Heart left ventricle (tissue), 13 donors: ENCODE measurements around the gene CNGA2.

Experiments
- CTCF ChIP-seq, 12 donors: fragments of 200-600 bp; sonication (generic) in 4 of 12; IDR thresholded peaks; one replicate each; pipeline versions ENCODE4 v1.5.0 to v1.8.0; 2018 to 2022; ENCODE audit warnings: antibody characterized with exemption in 12 of 12, mild to moderate bottlenecking in 5 of 12
- POLR2A ChIP-seq, 2 donors: fragments of 450-650 bp; IDR thresholded peaks; one replicate each; pipeline ENCODE4 v1.6.1; 2017; ENCODE audit warnings: antibody characterized with exemption in 2 of 2, mild to moderate bottlenecking in 2 of 2, moderate library complexity in 2 of 2
- donor health status: ischemic (EF 13 %, LVEDD 7.1; RV severe dilation, severe dysfunction).
- donor health status: DM: no; HTN: yes; CAD: no.
- donor health status: DM: no; HTN: no; CAD: no.
- donor health status: ischemic (EF 25% LVEDD 6.9; RV normal size, moderate dysfunction).
- donor health status: ischemic (EF 25% LVEDD 5.7; RV mildly dilated, moderate dysfunction).
- donor health status: ischemic (EF 35%, LVEDD 5.7; RV mildly dilated, moderate dysfunction).
- donor health status: nonischemic (EF 11% LVEDD 7.7; RV severe dilation, severe dysfunction).
- donor health status: DM: yes; HTN: yes; CAD: no.
- donor health status: PGD.
- donor health status: ischemic (EF 29% LVEDD 5.4; RV normal size, mild dysfunction).
- donor health status: nonischemic (EF 23%, LVEDD 6.1; RV moderate dilation, normal function).

GRCh38 chrX:151776936-151777335, 42.4 kb downstream of the CNGA2 start:
- no peak for TF ChIP-seq POLR2A (IDR thresholded peaks at IDR 0.05)
- no peak for TF ChIP-seq CTCF (IDR thresholded peaks at IDR 0.05)
